ENCODE data around the gene TMEM72. TPM values are rescaled to one million over a fixed set of nuclear protein-coding genes. Genes with fewer than 3 reads are reported as not detected.
A peak's percentile ranks its signal among the peaks of the same experiment; 100 is the strongest.

TMEM72 gene
- total RNA-seq, 1 donor from 2014 or later, result not detected

DNA sequence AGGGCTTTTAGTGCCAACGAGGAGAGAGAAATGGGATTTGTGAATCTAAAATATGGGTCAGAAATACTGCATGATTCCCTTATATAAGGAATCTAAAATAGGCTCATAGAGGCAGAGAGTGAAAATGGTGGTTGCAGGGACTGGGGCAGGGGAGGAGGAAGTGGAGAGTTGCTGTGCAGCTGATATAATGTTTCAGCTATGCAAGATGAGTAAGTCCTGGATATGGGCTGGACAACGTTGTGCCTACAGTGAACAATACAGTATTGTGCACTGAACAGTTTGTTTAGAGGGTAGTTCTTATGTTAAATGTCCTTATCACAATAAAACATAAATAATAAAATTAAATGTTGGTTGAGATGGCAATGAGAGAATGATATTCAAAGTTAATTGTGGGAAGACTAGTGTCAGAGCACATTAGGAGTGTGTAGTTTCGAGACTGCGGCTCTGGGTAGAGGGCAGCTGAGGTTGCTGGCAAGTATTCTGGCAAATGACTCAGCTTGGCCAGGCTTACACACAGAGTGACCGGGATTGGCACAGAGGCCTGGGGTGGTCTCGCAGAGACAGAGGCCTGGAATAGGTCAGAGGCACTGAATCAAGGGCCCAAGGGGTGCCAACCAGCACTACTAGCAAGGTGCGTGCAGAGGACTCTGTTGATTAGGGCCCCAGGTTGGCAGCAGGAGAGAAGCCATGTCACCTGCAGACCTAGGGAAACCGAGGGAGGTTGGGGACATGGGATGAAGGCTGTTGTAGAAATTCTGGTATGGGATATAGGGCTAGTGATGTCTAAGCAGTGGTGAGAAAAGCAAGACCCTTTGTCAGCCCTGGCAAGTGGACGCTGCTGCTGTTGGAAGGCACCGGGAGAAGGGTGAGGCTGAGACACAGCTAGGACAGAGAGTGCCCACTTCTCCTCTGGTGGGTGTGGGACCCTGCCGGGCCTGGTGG, 70.3 kb downstream of the TMEM72 start:
- intact Hi-C loops (cut with DNase I), result loop anchor here (2.0 kb wide), 1 partner anchor 19 kb away; the partner anchor contains the start of gene ZNF22
- DNase-seq (ENCODE audit: low spot score) (peak; percentile 62), ATAC-seq (no peak)

DNA sequence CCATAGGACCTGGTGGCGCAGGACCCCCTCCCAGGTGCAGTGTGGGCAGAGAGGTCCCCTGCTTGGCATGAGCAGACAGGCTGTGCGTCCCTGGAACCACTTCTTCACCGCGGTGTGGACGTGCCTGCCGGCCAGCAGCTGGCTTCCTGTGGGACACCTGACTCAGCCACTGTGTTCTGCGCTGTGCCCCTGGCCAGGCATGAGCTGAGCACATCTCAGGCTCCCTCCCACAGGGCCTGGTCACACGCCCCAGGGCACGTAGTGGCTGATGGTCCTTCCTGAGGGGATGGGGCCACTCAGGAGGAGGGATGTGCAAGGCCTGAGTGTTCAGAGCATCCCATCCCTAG, 71.0 kb downstream of the TMEM72 start:
- intact Hi-C loops (cut with DNase I), result no loop called here
- ATAC-seq (no peak), DNase-seq (ENCODE audit: low spot score) (peak; percentile 62)

DNA sequence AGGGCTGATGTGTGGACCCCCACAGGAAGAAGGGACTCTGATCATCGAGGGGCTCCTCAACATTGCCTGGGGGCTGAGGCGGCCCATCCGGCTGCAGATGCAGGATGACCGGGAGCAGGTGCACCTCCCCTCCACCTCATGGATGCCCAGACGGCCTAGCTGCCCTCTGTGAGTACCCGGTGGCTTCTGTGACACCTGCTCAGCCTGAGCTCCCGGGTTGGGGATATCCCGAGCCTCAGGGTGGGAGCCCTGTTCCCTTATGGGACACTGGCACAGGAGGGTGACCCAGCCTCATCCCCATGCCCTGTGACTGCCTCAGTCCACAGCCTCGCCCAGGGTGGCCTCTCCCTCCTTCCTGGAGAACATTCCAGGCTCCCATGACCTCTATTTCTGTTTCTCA, 71.4 kb downstream of the TMEM72 start:
- intact Hi-C loops (cut with DNase I), result no loop called here
- DNase-seq (ENCODE audit: low spot score), result no peak
- no peak for ATAC-seq

DNA sequence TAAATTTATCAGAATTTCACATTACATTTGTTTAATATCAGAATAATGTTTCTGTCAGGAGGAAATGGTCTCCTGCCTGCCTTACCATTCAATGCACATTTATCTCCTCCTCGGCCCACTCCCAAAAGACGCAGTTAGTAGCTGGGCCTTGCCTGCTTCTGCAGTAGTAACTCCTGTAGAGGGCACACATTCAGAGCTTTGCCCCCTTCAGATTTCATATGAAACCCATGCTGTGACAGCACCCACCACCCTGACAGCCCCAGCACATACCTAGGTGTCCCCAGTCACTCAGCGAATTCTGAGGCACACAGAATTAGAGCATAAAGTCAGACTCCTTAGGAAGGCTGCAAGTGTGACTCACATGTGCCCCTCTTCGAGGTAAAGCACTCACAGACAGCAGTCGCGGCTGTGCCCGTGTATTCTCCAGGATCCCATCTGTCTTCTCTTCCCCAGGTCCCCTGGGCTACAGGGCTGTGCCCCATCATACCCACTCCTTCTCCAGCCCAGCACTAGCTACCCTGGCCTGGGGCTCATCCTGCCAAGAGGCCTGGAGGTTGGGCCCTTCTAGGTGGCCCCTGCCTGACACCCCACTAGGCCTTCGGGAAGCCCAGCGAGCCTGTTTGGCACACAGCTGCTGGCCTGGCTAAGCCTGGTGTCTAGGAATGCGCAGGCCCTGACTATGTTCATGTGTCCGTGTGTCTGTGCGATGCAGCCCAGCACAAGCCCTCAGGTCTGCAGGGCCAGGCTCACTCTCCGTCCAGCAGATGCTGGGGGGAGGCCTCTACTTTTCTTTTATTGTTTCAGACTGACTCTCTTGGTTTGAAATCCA, 72.1 kb downstream of the TMEM72 start:
- intact Hi-C loops (cut with DNase I), result no loop called here
- DNase-seq (ENCODE audit: low spot score), result no peak
- ATAC-seq, result no peak

DNA sequence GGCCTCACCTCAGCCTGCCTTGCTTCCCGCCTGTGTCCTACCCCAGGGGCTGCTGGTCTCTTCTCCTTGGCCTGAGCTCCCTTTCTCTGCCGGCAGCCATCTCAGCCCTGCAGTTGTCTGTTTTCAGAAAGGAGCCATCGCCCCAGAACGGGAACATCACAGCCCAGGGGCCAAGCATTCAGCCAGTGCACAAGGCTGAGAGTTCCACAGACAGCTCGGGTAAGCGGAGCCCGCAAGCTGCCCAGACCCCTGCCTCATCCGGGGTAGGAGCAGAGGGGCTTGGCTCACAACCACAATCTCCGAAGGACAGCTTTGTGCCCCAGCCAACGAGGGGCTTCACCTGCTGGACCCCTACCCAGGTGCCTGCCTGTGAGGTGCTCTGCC, 72.8 kb downstream of the TMEM72 start:
- DNase-seq (ENCODE audit: low spot score) (no peak), ATAC-seq (no peak)
- intact Hi-C loops (cut with DNase I), result no loop called here

DNA sequence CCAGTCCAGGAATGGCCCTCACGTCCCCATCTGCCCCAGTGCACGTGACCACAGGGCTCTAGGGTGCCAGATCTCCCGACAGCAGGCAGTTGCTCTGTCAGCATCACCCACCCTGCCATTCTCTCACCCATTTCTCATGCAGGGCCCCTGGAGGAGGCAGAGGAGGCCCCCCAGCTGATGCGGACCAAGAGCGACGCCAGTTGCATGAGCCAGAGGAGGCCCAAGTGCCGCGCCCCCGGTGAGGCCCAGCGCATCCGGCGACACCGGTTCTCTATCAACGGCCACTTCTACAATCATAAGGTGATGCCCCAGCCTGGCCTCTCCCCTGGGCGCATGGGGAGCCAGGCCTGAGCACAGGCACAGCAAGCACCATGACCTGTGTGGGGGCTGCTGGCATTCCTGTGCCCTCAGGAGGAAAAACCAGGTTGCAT, 73.5 kb downstream of the TMEM72 start:
- ATAC-seq (no peak), DNase-seq (ENCODE audit: low spot score) (no peak)
- intact Hi-C loops (cut with DNase I), result no loop called here

DNA sequence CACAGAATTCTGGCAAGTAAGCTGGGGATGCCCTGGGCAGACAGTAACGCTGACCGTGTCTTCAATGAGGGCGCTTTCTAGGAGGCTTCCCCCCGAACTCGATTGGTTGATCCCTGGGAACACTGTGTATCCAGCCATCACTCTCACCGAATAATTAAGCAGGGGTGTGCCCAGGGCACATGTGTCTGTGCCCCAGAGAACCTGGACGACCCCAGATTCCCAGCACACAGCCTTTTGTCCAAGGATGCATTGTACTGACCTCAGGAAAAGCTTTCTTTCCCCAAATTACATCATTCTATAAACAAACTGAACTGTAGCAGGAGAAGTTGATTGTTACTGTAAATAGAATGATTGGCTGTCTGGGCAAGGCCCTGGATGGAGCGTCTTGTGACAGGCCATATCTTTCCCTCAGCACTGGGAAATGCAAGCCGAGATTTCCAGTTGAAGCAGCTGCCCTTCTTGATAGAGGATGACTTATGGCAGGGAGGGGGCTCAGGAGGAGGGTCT, 74.1 kb downstream of the TMEM72 start:
- DNase-seq (ENCODE audit: low spot score) (no peak), ATAC-seq (no peak)
- intact Hi-C loops (cut with DNase I), result no loop called here

DNA sequence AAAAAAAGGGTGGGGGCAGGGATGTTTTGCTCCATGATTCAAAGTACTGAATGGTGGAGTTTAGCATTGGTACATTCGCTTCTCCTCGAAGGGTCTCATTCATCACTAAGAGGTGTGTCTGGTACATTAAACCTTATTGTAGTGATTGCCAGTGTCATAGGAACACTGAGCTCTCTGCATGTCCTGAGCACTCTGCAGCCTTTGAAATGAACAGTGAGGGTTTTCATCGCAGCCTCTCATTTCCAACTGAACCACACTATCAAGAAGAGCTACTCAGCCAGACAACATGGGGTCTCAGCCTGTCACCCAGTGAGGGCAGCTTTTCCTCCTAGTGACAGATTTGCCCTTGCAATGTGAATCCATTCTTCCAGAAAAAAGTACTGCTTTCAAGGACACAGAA, 75.0 kb downstream of the TMEM72 start:
- no peak for ATAC-seq
- no peak for DNase-seq (ENCODE audit: low spot score)
- intact Hi-C loops (cut with DNase I), result no loop called here

Other genes starting within 250 kb of the TMEM72 start
- gene RASSF4, start 48.5 kb downstream of the TMEM72 start, total RNA-seq, result 63.7 TPM
- gene DEPP1, start 67.5 kb downstream of the TMEM72 start, total RNA-seq, result 190 TPM
- gene ZNF22, start 89.6 kb downstream of the TMEM72 start, total RNA-seq, result 24.9 TPM